Measurements from ENCODE around the gene CAMK2D.
"Not testable (repeated sequence)": the region's sequence is repeated elsewhere in the genome, so short reads cannot be mapped to it uniquely, and the experiment has no call there.

CAMK2D gene

GRCh38 chr4:113692809-113693411, 68.6 kb downstream of the CAMK2D start:
- no peak for DNase-seq
- Histone ChIP-seq H3K27ac (peak overlapping the region; percentile 30 to 48), H3K4me1 (peaks cover 0 to 58% (median 10%) of the 10 kb centered on the region in 4 donors), H3K9me3 (no peaks in the 10 kb centered on the region), H3K36me3 (no peaks in the 10 kb centered on the region), H3K27me3 (no peaks in the 10 kb centered on the region), H3K4me3 (no peak overlapping the region)
- no peak for TF ChIP-seq CTCF (IDR thresholded peaks at IDR 0.05)
- intact Hi-C loops (cut with DNase I; ENCODE audit: low total_unique reads) = no loop called here

GRCh38 chr4:113691676-113692075, 69.9 kb downstream of the CAMK2D start:
- no peaks in the 10 kb centered on the region for H3K27me3 ChIP-seq
- H3K27ac ChIP-seq = no peak overlapping the region
- intact Hi-C loops (cut with DNase I; ENCODE audit: low total_unique reads) = no loop called here
- no peaks in the 10 kb centered on the region for H3K9me3 ChIP-seq
- no peak for DNase-seq
- peaks cover 0 to 71% (median 19%) of the 10 kb centered on the region in 4 donors for H3K4me1 ChIP-seq
- H3K4me3 ChIP-seq = no peak overlapping the region
- TF ChIP-seq CTCF (IDR thresholded peaks at IDR 0.05) = no peak
- no peaks in the 10 kb centered on the region for H3K36me3 ChIP-seq

- Histone ChIP-seq H3K9me3 (no peaks in the 10 kb centered on the region), H3K36me3 (no peaks in the 10 kb centered on the region), H3K27ac (no peak overlapping the region), H3K4me1 (peaks cover 0 to 85% (median 22%) of the 10 kb centered on the region in 4 donors), H3K4me3 (no peak overlapping the region), H3K27me3 (no peaks in the 10 kb centered on the region)
- intact Hi-C loops (cut with DNase I; ENCODE audit: low total_unique reads) = no loop called here
- no peak for TF ChIP-seq CTCF (IDR thresholded peaks at IDR 0.05)
- DNase-seq = no peak
Measured at GRCh38 chr4:113689394-113689793, 72.1 kb downstream of the CAMK2D start.

GRCh38 chr4:113687067-113687718, 74.3 kb downstream of the CAMK2D start:
- no peak overlapping the region for H3K4me3 ChIP-seq
- H3K27me3 ChIP-seq = no peaks in the 10 kb centered on the region
- H3K9me3 ChIP-seq = no peaks in the 10 kb centered on the region
- no peaks in the 10 kb centered on the region for H3K36me3 ChIP-seq
- peak overlapping the region in 1 of 2 donors; percentile 69 for H3K27ac ChIP-seq
- DNase-seq = no peak
- no peak for TF ChIP-seq CTCF (IDR thresholded peaks at IDR 0.05)
- intact Hi-C loops (cut with DNase I; ENCODE audit: low total_unique reads) = no loop called here
- peaks cover 0 to 93% (median 19%) of the 10 kb centered on the region in 4 donors for H3K4me1 ChIP-seq

- intact Hi-C loops (cut with DNase I; ENCODE audit: low total_unique reads) = loop anchor here (2.0 kb wide), 1 partner anchor 76 kb away; the partner anchor contains the start of gene CAMK2D
- peaks cover 0 to 74% (median 17%) of the 10 kb centered on the region in 4 donors for H3K4me1 ChIP-seq
Measured at GRCh38 chr4:113685157-113685556, 76.4 kb downstream of the CAMK2D start.

GRCh38 chr4:113684534-113685091, 76.9 kb downstream of the CAMK2D start:
- Histone ChIP-seq H3K9me3 (no peaks in the 10 kb centered on the region), H3K36me3 (no peaks in the 10 kb centered on the region), H3K27ac (peak overlapping the region; percentile 54 to 69), H3K27me3 (no peaks in the 10 kb centered on the region), H3K4me3 (no peak overlapping the region), H3K4me1 (peaks cover 0 to 69% (median 17%) of the 10 kb centered on the region in 4 donors)
- intact Hi-C loops (cut with DNase I; ENCODE audit: low total_unique reads) = loop anchor here (2.0 kb wide), 1 partner anchor 76 kb away; the partner anchor contains the start of gene CAMK2D
- peak; percentile 51 to 86 for DNase-seq
- TF ChIP-seq CTCF (IDR thresholded peaks at IDR 0.05) = peak; percentile 37 to 55

More at GRCh38 chr4:113685157-113685556, 76.4 kb downstream of the CAMK2D start:
- not testable (repeated sequence) for H3K4me3 ChIP-seq, H3K27me3 ChIP-seq, H3K36me3 ChIP-seq, H3K9me3 ChIP-seq, DNase-seq
- peak overlapping the region; percentile 54 to 69 for H3K27ac ChIP-seq
